K562 (cell line): Measurements from ENCODE around the gene SPIRE1. TPM values are rescaled to one million over a fixed set of nuclear protein-coding genes. Genes with fewer than 3 reads are reported as not detected.
A peak's percentile ranks its signal among the peaks of the same experiment; 100 is the strongest.

Experiments used
- BRF1 ChIP-seq: IDR thresholded peaks from 3 replicates; pipeline ENCODE4 v1.6.1; 2011; ENCODE audit warnings: borderline replicate concordance, mild to moderate bottlenecking; ENCODE audit not compliant: insufficient read length; ENCODE audit errors: extremely low read depth
- FOXJ3 ChIP-seq: sonication (generic); formaldehyde crosslinking; IDR thresholded peaks from 2 replicates; pipeline ENCODE4 v1.4.0; 2020; ENCODE audit warnings: mild to moderate bottlenecking, missing genetic modification reagents
- HDAC6 ChIP-seq: IDR thresholded peaks from 2 replicates; pipeline ENCODE4 v1.6.1; 2012; ENCODE audit warnings: low read depth, mild to moderate bottlenecking, control low read depth, inconsistent platforms, low read length, moderate library complexity
- ID3 ChIP-seq, 2 experiments: fragments of 250-450 bp in 1 of 2; fragments of 450-650 bp in 1 of 2; sonication (Bioruptor Pico) in 1 of 2; IDR thresholded peaks; 2 replicates each; pipeline versions ENCODE4 v1.6.1 to v1.8.0; 2016 to 2021; ENCODE audit warnings: mild to moderate bottlenecking in 2 of 2, moderate library complexity in 2 of 2, missing compliant biosample characterization in 1 of 2, missing genetic modification characterization in 1 of 2
- KLF13 ChIP-seq: fragments of 450-650 bp; IDR thresholded peaks from 2 replicates; pipeline ENCODE4 v1.6.1; 2016; ENCODE audit warnings: missing genetic modification characterization, low read depth, mild to moderate bottlenecking, missing compliant biosample characterization, moderate library complexity, borderline replicate concordance
- NR0B1 ChIP-seq: fragments of 450-650 bp; IDR thresholded peaks from one replicate; pipeline ENCODE4 v1.6.1; 2018; ENCODE audit warnings: mild to moderate bottlenecking, moderate library complexity; ENCODE audit not compliant: partially characterized antibody
- NR3C1 ChIP-seq: sonication (generic); formaldehyde crosslinking; IDR thresholded peaks from 2 replicates; pipeline ENCODE4 v1.8.1; 2022; ENCODE audit warnings: missing genetic modification reagents
- POLR2H ChIP-seq: IDR thresholded peaks from 2 replicates; pipeline ENCODE4 v1.6.1; 2016; ENCODE audit warnings: missing genetic modification characterization, low read depth, mild to moderate bottlenecking, control low read depth, missing compliant biosample characterization, moderate library complexity
- SMARCB1 ChIP-seq: IDR thresholded peaks from 2 replicates; pipeline ENCODE4 v1.6.1; 2011; ENCODE audit warnings: improper control_type of control experiment, low read depth; ENCODE audit not compliant: insufficient read length
- ZNF121 ChIP-seq: sonication (generic); formaldehyde crosslinking; conservative IDR thresholded peaks from 2 replicates; pipeline ENCODE4 v1.8.0; 2022; ENCODE audit warnings: missing genetic modification reagents
- ZNF318 ChIP-seq, 2 experiments: fragments of 450-650 bp; IDR thresholded peaks; 2 replicates each; pipeline ENCODE4 v1.6.1; 2016; ENCODE audit warnings: mild to moderate bottlenecking in 2 of 2, borderline replicate concordance in 1 of 2, low read depth in 1 of 2, moderate library complexity in 1 of 2
- ZNF561 ChIP-seq: fragments of 450-650 bp; formaldehyde crosslinking; conservative IDR thresholded peaks from 2 replicates; pipeline ENCODE4 v1.4.0; 2020; ENCODE audit warnings: mild to moderate bottlenecking, moderate library complexity
- ZNF644 ChIP-seq: fragments of 200-800 bp; sonication (Bioruptor generic); IDR thresholded peaks from 2 replicates; pipeline ENCODE4 v1.6.1; 2016; ENCODE audit warnings: low read depth, missing genetic modification characterization, missing compliant biosample characterization
- ZSCAN32 ChIP-seq: fragments of 450-650 bp; formaldehyde crosslinking; IDR thresholded peaks from 2 replicates; pipeline ENCODE4 v1.4.0; 2020; ENCODE audit warnings: mild to moderate bottlenecking, moderate library complexity
- polyA plus RNA-seq, 8 experiments: library from polyadenylated mRNA; depleted of rRNA in 4 of 8; stranded (reverse) in 5 of 8; unstranded in 3 of 8; fragments of >200 nt; fragmentation: Nextera tagmentation in 2 of 8; fragmentation: Illumina TruSeq in 1 of 8; extraction: Ambion mirVana in 2 of 8; extraction: Trizol in 1 of 8; gene quantifications; 2 replicates each; pipeline versions ENCODE4 v1.2.1 to v1.2.3, GENCODE V29; 2011 to 2014; ENCODE audit warnings: inconsistent platforms in 1 of 8, missing spikeins in 1 of 8
- total RNA-seq, 7 experiments: library from RNA; depleted of rRNA in 6 of 7; stranded (reverse); fragments of >200 nt in 6 of 7; fragmentation: Illumina TruSeq in 2 of 7; extraction: Trizol in 2 of 7; gene quantifications; 2 replicates each; pipeline versions ENCODE4 v1.2.1 to v1.2.3, GENCODE V29; 2011 to 2021; ENCODE audit warnings: low replicate concordance in 1 of 7

The SPIRE1 gene
- total and polyA plus RNA-seq, 9 of the 15 experiments (the other 6 are each of a cell fraction or from before 2014, with no cell fraction given) = 2.9 to 14.0 (median 10.2) TPM

- TF ChIP-seq SMARCB1 (no peak), KLF13 (tag) (no peak), ZSCAN32 (CRISPR knock-in tag) (no peak), NR3C1 (CRISPR knock-in tag) (no peak), ZNF561 (CRISPR knock-in tag) (no peak), ZNF318 (IDR thresholded peaks at IDR 0.05; ENCODE audit: borderline replicate concordance in 1 of 2, low read depth in 1 of 2) (peak in 1 of 2 experiments; percentile 40; a peak in 1 of 4 replicates), HDAC6 (no peak), ZNF644 (tag) (no peak), POLR2H (tag) (no peak), BRF1 (no peak), FOXJ3 (CRISPR knock-in tag) (no peak), ZNF121 (no peak), NR0B1 (no peak), ID3 (CRISPR knock-in tag; IDR thresholded peaks at IDR 0.05) (no peak), ID3 (tag; IDR thresholded peaks at IDR 0.05) (no peak)
These were observed 181.0 kb downstream of the SPIRE1 start (continued) for GRCh38 chr18:12476955-12477354.
